Hepatocyte (in vitro differentiated cells): ENCODE results near the gene SERGEF. TPM values are rescaled to one million over a fixed set of nuclear protein-coding genes. Genes with fewer than 3 reads are reported as not detected.

Experiments used
- DNase-seq: peaks from one replicate; pipeline ENCODE4 v3.0.0-alpha.2; 2016; ENCODE audit warnings: low spot score
- H2AFZ ChIP-seq: fragments of 200-600 bp; sonication (generic); 2 replicates; pipeline ENCODE4 v1.6.0; 2016; ENCODE audit warnings: antibody characterized with exemption, mild to moderate bottlenecking
- H3K27ac ChIP-seq: fragments of 200-600 bp; sonication (generic); 2 replicates; pipeline ENCODE4 v1.5.1; 2016; ENCODE audit warnings: mild to moderate bottlenecking
- H3K27me3 ChIP-seq: fragments of 200-600 bp; sonication (generic); 2 replicates; pipeline ENCODE4 v1.6.1; 2016
- H3K36me3 ChIP-seq: fragments of 200-600 bp; sonication (generic); replicated peaks from 2 replicates; pipeline ENCODE4 v1.5.1; 2016; ENCODE audit warnings: low read depth; ENCODE audit not compliant: insufficient read depth
- H3K4me1 ChIP-seq: fragments of 200-600 bp; sonication (generic); 2 replicates; pipeline ENCODE4 v1.5.1; 2016; ENCODE audit warnings: mild to moderate bottlenecking, moderate library complexity; ENCODE audit not compliant: insufficient read depth
- H3K4me2 ChIP-seq: fragments of 200-600 bp; sonication (generic); 2 replicates; pipeline ENCODE4 v1.6.0; 2016
- H3K4me3 ChIP-seq: fragments of 200-600 bp; sonication (generic); 2 replicates; pipeline ENCODE4 v1.5.1; 2016; ENCODE audit warnings: mild to moderate bottlenecking
- H3K79me2 ChIP-seq: fragments of 200-600 bp; sonication (generic); 2 replicates; pipeline ENCODE4 v1.6.0; 2017; ENCODE audit warnings: mild to moderate bottlenecking
- H3K9me2 ChIP-seq: fragments of 200-600 bp; sonication (generic); replicated peaks from 2 replicates; pipeline ENCODE4 v1.6.0; 2017; ENCODE audit warnings: mild to moderate bottlenecking; ENCODE audit not compliant: insufficient read depth
- H3K9me3 ChIP-seq: fragments of 200-600 bp; sonication (generic); 2 replicates; pipeline ENCODE4 v1.5.1; 2016; ENCODE audit warnings: low read depth, mild to moderate bottlenecking
- H4K20me1 ChIP-seq: fragments of 200-600 bp; sonication (generic); 2 replicates; pipeline ENCODE4 v1.6.0; 2016; ENCODE audit warnings: mild to moderate bottlenecking; ENCODE audit not compliant: insufficient read depth, poor library complexity, severe bottlenecking
- EZH2 ChIP-seq: fragments of 200-600 bp; sonication (generic); IDR thresholded peaks from 2 replicates; pipeline ENCODE4 v1.6.1; 2016; ENCODE audit warnings: antibody characterized with exemption, mild to moderate bottlenecking, borderline replicate concordance
- EZH2phosphoT487 ChIP-seq: fragments of 200-600 bp; sonication (generic); IDR thresholded peaks from one replicate; pipeline ENCODE4 v1.6.1; 2018; ENCODE audit warnings: antibody characterized with exemption, mild to moderate bottlenecking, low read depth, moderate library complexity; ENCODE audit not compliant: unreplicated experiment, severe bottlenecking
- WGBS: methylation state at CpG from one replicate; pipeline ENCODE4 v1.1.6; 2016; ENCODE audit warnings: low lambda C conversion rate; ENCODE audit errors: missing lambda C conversion rate; 5-methylcytosine and 5-hydroxymethylcytosine counted together
- polyA plus RNA-seq: library from polyadenylated mRNA; unstranded; fragments of >200 nt; fragmentation: Nextera tagmentation; extraction: Ambion mirVana; gene quantifications from 2 replicates; pipeline ENCODE4 v1.2.1, GENCODE V29; 2016
- total RNA-seq: library from RNA; depleted of rRNA; stranded (reverse); fragments of >200 nt; gene quantifications from 2 replicates; pipeline ENCODE4 v1.2.3, GENCODE V29; 2014
- TF ChIP-seq, protein P1 (sequence below): fragments of 200-600 bp; sonication (generic); IDR thresholded peaks from 2 replicates; pipeline ENCODE4 v1.5.1; 2016; ENCODE audit warnings: antibody characterized with exemption, mild to moderate bottlenecking; ENCODE audit not compliant: poor library complexity

The SERGEF gene
- total and polyA plus RNA-seq, 2 experiments from 2014 or later: 21.7 to 28.7 TPM

DNA sequence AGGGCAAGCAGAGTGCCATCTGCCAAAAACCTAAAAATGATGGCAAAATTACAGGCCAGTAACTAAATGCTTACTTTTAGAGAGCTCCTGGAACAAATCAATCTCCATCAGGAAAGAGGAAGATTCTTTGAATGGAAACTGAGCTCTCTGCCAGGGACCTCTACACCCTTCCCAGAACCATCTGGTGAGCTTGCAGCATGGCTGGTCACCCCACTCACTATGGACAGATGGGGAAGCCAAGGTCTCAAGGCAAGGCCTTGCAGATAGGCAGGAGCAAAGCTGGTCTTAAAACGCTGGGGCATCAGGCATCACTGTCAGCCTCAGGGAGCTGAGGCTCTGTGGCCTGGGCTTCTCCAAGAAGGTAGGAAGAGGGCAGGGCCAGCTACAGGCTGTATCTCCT, 36.2 kb downstream of the SERGEF start:
- Histone ChIP-seq H2AFZ (no peak overlapping the region), H3K36me3 (peaks cover 3% of the 10 kb centered on the region), H3K4me2 (no peak overlapping the region), H4K20me1 (no peaks in the 10 kb centered on the region), H3K4me3 (no peak overlapping the region), H3K27me3 (no peaks in the 10 kb centered on the region), H3K79me2 (no peaks in the 10 kb centered on the region), H3K9me3 (no peaks in the 10 kb centered on the region), H3K9me2 (no peaks in the 10 kb centered on the region), H3K27ac (no peak overlapping the region), H3K4me1 (no peaks in the 10 kb centered on the region)
- TF ChIP-seq, protein P1, sequence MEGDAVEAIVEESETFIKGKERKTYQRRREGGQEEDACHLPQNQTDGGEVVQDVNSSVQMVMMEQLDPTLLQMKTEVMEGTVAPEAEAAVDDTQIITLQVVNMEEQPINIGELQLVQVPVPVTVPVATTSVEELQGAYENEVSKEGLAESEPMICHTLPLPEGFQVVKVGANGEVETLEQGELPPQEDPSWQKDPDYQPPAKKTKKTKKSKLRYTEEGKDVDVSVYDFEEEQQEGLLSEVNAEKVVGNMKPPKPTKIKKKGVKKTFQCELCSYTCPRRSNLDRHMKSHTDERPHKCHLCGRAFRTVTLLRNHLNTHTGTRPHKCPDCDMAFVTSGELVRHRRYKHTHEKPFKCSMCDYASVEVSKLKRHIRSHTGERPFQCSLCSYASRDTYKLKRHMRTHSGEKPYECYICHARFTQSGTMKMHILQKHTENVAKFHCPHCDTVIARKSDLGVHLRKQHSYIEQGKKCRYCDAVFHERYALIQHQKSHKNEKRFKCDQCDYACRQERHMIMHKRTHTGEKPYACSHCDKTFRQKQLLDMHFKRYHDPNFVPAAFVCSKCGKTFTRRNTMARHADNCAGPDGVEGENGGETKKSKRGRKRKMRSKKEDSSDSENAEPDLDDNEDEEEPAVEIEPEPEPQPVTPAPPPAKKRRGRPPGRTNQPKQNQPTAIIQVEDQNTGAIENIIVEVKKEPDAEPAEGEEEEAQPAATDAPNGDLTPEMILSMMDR: no peak
- TF ChIP-seq EZH2phosphoT487: no peak
- no peak for TF ChIP-seq EZH2
- WGBS: 86% methylated on average over 1 of the region's 1 CpG
- no peak for DNase-seq

- Histone ChIP-seq H3K79me2 (no peaks in the 10 kb centered on the region), H2AFZ (no peak overlapping the region), H3K36me3 (peaks cover 3% of the 10 kb centered on the region), H4K20me1 (no peaks in the 10 kb centered on the region), H3K27me3 (no peaks in the 10 kb centered on the region), H3K4me3 (no peak overlapping the region), H3K9me3 (no peaks in the 10 kb centered on the region), H3K4me2 (no peak overlapping the region), H3K9me2 (no peaks in the 10 kb centered on the region), H3K4me1 (no peaks in the 10 kb centered on the region), H3K27ac (no peak overlapping the region)
- DNase-seq: no peak
- no peak for TF ChIP-seq EZH2phosphoT487
- no peak for TF ChIP-seq EZH2
- TF ChIP-seq, protein P1: no peak
Measured at GRCh38 chr11:17974246-17974645, 38.6 kb downstream of the SERGEF start.

DNA sequence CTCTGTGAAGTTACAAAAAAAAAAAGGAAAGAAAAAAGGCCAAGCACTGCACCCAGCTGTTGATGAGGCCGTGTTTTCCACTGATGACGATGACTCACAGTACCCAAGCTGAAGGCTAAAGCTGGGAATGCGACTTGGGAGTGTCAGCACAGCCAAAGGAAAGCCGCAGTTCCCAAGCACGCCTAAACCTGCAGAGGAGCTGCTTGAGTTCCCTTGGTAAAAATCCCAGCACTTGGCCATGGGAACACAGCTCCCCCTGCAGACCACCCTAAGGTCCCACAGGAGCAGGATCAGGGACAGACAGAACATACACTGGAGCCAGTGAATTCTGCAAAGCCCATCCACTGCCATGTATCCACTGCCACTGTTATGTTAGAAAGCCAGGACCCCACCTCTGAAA, 39.9 kb downstream of the SERGEF start:
- Histone ChIP-seq H3K4me2 (no peak overlapping the region), H4K20me1 (no peaks in the 10 kb centered on the region), H3K27ac (no peak overlapping the region), H3K36me3 (peaks cover 3% of the 10 kb centered on the region), H3K4me3 (no peak overlapping the region), H3K9me3 (no peaks in the 10 kb centered on the region), H3K27me3 (no peaks in the 10 kb centered on the region), H3K79me2 (no peaks in the 10 kb centered on the region), H3K9me2 (no peaks in the 10 kb centered on the region), H3K4me1 (no peaks in the 10 kb centered on the region), H2AFZ (no peak overlapping the region)
- 23% methylated on average over 5 of the region's 5 CpGs for WGBS
- TF ChIP-seq EZH2phosphoT487 (no peak), EZH2 (no peak)
- TF ChIP-seq, protein P1: peak; percentile 51
- peak; percentile 71 for DNase-seq

DNA sequence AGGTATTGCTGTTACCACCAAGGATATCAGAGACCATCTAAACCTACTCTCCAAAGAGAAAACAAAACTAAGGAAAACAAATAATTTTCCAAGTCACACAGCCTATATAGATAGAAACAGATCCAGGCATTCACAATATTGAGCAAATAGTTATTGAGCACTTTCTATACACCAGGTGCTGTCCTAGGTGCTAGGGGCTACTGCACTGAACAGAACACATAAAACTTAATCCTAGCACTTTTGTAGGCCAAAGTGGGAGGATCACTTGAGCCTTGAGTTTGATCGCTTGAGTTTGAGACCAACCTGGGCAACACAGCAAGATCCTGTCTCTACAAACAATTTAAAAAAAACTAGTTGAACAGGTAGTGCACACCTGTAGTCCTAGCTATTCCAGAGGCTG, 44.6 kb downstream of the SERGEF start:
- Histone ChIP-seq H3K79me2 (no peaks in the 10 kb centered on the region), H2AFZ (no peak overlapping the region), H3K4me1 (no peaks in the 10 kb centered on the region), H4K20me1 (no peaks in the 10 kb centered on the region), H3K9me2 (no peaks in the 10 kb centered on the region), H3K36me3 (peaks cover 3% of the 10 kb centered on the region), H3K4me3 (no peak overlapping the region), H3K4me2 (no peak overlapping the region), H3K9me3 (no peaks in the 10 kb centered on the region), H3K27ac (no peak overlapping the region), H3K27me3 (no peaks in the 10 kb centered on the region)
- no peak for TF ChIP-seq EZH2phosphoT487
- no peak for TF ChIP-seq EZH2
- TF ChIP-seq, protein P1: no peak
- DNase-seq: no peak
- 100% methylated on average over 1 of the region's 1 CpG for WGBS
